Brain pericyte (primary cell): ENCODE data around the gene FMNL1.
"Not testable (repeated sequence)": the region's sequence is repeated elsewhere in the genome, so short reads cannot be mapped to it uniquely, and the experiment has no call there.

Experiments
- DNase-seq: peaks from one replicate; pipeline ENCODE4 v3.0.0-alpha.2; 2012; ENCODE audit warnings: low read depth, low spot score

The FMNL1 gene

GRCh38 chr17:45221081-45222013 lies at the start of gene FMNL1:
TSS of gene FMNL1 (plus strand) at chr17:45221885. CDS start at chr17:45222125, 240 bp downstream.
- DNase-seq = no peak

GRCh38 chr17:45172232-45172540 lies 49.5 kb upstream of the FMNL1 start:
- DNase-seq = no peak

DNA sequence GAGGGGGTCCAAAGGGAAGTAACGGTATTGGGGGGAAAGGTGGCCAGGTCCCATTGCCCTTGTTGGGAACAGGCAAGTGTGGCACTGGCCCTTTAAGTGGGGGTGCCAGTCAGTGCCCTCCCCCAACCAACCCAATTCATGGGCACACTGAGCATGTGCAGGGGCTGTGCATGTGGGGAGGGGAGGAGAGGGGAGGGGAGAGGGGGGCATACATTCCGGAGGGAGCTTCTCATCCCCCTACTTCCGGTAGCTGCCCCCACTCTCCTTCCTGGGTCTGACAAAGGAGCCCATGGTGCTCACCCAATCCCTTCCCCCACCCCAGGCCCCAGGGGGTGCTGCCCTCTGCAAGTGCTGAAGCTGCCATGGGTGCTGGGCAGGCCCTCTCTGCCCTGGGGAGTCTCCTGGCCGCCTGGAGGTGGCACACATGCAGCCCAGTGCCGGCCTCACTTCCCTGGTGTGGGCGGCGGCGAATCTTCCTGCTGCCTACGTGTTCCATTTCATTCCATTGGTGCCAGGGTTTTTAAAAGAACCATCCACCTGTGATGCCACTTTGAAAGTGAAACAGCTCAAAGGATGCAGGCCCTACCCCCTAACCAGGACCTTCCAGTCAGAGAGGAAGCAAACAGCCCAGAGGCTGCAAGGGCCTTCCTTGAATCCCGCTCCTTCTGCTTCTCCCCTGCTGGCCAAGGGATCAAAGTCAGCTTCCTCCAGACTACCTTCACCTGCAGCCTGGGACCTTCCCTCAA lies 49.0 kb upstream of the FMNL1 start:
- no peak for DNase-seq

- DNase-seq = no peak
Observed at GRCh38 chr17:45175759-45176115, 45.9 kb upstream of the FMNL1 start.

DNA sequence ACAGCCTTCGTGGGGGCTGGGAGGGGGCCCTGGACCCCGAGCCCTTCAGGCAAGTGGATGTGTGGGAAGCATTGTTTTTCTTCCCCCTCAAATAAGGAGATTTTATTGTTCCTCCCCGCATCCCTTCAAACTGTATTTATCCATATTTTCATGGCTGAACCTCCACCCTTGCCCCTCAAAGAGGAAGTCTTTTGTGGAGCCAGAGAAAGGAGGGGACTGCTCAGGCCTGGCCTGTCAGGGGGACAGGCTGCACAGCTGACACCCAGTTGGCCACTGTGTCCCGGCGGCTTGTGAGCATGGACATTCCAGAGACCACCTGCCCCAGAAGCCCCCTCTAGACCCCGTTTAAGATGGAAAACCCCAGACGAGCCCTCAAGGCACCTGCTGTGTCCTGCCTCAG lies 44.1 kb upstream of the FMNL1 start:
- DNase-seq = no peak

- DNase-seq = no peak
Observed at GRCh38 chr17:45184144-45184543, 37.5 kb upstream of the FMNL1 start.

DNA sequence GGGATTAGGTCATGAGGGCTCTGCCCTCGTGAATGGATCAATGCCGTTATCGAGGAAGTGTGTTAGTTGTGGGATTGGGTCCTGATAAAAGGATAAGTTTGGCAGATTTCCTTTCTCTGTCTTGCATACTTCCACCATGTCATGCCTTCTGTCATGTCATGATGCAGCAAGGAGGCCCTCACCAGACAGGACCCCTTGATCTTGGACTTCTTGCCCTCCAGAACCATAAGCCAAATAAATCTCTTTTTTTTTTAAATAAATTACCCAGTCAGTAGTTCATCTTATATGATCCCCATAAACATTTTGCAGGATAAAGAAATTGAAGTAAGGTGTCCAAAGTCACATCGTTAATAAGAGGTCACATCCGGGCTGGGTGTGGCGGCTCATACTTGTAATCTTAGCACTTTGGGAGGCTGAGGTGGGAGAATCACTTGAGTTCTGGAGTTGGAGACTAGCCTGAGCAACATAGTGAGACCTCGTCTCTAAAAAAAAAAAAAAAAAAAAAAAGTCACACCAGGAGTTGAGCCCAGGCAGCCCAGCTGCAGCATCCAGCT lies 34.8 kb upstream of the FMNL1 start:
- no peak for DNase-seq

DNA sequence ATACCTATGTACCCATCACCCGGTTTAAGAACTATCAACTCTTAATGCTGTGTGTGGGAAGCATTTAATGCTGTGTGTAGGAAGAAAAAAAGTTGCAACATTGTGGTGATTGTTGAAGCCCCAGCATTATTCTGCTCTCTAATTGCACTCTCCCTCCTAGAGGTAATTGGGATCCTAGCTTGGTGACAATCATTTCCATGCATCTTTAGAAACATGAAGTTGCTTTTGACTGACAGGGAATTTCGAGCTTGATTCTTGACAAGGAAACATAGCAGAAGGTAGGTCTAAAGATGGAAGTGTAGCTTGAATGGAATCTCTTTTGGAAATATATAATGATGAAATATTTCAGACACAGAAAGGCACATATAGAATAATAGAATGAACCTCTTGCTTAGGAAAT lies 32.7 kb upstream of the FMNL1 start:
- no peak for DNase-seq

- no peak for DNase-seq
Observed at GRCh38 chr17:45190503-45191255, 31.0 kb upstream of the FMNL1 start.

- no peak for DNase-seq
Observed at GRCh38 chr17:45195424-45195823, 26.3 kb upstream of the FMNL1 start.

- DNase-seq = no peak
Observed at GRCh38 chr17:45197108-45197507, 24.6 kb upstream of the FMNL1 start.

DNA sequence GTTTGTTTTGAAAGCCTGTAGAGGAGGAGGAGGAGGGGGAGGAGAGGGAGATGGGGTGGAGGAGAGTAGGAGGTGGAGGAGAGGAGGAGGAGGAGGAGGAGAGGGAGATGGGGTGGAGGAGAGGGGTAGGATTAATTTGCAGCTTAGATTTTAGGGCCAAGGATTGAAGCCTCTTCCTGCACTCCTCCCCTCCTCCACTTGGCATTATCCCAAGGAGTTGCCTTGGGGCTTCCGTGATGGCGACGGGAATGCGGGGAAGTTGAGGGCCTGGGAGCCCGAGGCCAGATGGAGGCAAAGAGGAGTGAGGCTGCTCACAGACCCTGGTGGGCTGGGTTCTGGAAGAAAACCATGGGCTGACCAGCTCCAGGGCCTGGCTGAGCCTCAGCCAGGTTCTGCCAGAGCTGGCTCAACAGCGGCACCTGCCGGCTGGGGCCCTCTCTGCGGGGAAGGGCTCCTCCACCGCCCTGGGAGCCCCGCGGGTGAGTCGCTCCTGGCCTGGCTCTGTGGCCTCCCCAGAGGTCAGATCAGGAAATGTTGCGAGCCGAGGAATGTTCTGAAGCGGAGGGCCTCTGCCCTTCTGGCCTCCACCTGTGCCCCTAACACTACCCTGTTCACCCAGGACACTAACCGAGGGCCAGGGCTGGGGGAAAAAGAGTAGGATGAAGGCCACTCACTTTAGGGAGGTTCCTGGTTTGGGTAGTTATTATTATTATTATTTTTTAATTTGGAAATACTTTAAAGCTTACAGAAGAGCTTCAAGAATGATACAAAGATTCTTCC lies 23.9 kb upstream of the FMNL1 start:
- peak; percentile 40 for DNase-seq

DNA sequence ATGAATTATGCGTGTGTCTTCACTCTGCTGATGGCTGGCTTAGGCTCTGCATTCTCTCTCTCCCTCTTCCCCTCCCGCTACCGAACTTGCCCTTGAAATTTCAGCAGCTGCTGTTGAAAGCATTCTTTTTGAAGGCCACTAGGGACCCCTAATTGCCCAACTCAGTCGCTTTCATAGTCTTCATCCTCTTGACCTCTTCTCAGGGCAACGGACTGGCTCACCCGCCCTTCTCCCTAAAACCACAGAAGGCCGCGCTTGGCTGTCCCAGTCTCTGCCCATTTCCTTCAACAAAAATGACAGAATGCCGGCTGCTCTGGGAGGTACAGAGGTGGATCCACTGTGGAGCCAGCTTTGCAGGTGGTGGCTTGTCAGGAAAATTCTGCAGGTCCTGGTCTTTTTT lies 21.0 kb upstream of the FMNL1 start:
- no peak for DNase-seq

DNA sequence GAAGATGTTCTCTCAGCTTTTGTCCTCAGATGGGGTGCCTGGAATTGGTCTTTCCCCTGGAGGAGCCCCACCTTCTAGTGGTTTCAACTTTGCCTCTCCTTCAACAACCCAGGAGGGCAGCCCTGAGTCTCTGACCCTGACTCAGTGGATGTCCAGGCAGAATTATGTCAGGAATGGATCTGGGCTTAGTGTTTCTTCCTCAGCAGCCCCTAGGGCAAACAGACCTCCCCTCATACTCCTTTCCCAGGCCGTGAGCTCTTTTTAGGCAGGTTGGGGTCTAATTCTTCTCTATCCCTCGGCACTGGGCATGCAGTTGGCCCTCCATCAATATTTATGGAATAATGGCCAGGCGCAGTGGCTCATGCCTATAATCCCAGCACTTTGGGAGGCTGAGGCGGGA lies 20.2 kb upstream of the FMNL1 start:
- DNase-seq = no peak

DNA sequence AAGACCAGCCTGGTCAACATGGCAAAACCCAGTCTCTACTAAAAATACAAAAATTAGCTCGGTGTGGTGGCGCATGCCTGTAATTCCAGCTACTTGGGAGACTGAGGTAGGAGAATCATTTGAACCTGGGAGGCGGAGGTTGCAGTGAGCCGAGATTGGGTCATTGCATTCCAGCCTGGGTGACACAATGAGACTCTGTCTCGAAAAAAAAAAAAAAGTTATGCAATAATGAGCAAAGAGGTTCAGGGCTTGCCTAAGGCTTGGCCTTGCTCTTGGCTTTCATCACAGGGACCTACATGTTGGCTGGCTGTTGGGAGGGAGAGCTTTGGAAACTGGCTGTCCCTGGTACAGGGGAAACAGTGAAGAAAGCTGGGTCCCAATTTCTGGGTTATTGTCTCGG lies 19.8 kb upstream of the FMNL1 start:
- DNase-seq = not testable (repeated sequence)

GRCh38 chr17:45218895-45219661 lies 2.6 kb upstream of the FMNL1 start:
- peak; percentile 50 for DNase-seq

GRCh38 chr17:45220079-45220478 lies 1.6 kb upstream of the FMNL1 start:
- DNase-seq = no peak

DNA sequence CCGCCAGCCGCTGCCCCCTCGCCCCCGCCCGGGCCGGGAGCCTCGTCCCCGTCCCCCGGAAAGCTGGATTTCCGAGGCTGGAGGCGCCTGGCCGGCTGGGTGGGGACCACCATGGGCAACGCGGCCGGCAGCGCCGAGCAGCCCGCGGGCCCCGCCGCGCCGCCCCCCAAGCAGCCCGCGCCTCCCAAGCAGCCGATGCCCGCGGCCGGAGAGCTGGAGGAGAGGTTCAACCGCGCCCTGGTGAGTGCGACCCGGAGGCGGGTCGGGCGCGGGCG lies 266 bp downstream of the FMNL1 start:
- no peak for DNase-seq

DNA sequence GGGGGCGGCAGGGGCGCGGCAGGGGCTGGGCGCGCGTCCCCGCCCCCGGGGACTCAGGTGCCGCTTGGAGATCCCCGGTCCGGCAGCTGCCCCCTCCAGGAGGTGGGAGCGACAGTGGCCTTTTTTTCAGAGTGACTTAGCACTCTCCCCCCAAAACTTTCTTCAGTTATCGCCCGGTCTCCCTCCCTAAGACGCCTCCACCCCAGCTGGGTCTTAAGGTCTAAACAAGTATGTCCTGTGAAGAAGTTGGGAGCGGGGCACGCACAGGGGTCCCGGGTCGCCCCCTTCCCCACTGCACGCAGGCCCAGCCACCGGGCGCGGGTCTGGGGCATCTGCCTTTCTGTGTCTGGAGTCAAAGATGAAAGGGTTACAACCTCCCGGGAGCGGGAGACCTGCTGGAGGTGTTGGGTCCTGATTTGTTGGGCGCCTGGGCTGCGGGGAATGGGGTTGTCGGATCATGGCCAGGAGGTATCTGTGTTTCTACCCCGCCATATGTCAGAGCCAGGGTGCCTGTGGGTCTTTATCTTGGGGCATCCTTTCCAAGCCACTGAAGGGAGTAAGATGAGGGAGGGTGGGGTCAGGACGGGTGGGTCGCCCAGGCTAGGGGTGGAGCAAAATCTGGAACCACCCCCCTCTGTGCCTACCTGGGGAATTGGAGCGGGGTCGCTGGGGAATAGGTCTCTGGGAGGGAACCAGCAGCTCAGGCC lies 757 bp downstream of the FMNL1 start:
- DNase-seq = no peak

DNA sequence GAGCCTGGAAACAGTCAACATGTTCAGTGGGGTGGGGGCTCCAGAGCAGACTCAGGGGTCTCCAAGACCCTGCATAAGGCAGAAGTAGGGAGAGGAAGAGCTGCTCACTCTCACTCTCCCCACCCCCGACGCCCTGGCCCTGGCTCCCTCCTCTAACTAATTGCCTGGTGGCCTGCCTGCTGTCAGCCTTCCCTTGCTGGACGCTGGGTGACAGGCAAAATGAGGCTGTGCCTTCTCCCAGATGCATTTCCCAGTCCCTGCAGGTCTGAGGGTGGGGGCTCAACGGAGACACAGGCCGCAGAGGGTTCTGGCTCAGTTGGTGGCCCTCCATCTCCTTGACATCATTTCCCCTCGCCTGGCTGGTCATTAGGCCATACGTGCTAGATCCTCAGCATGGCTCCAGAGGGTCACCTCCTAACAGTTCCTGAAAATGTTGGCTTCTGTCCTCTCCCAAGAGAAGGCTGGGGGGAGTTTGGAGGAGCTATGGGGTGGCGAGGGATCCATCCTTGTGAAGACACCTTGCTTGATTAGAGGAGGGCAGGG lies 1.4 kb downstream of the FMNL1 start:
- no peak for DNase-seq
